Prostate gland (tissue), 2 donors: ENCODE measurements around the gene H6PD. TPM values are rescaled to one million over a fixed set of nuclear protein-coding genes. Genes with fewer than 3 reads are reported as not detected.

Source experiments
- DNase-seq: peaks from one replicate; pipeline ENCODE4 v3.0.0-alpha.2; 2019; ENCODE audit warnings: low spot score
- H3K27ac ChIP-seq, 2 donors: fragments of 200-600 bp; sonication (generic); 2 replicates each; pipeline ENCODE4 v1.5.1; 2017 to 2019
- H3K27me3 ChIP-seq: fragments of 200-600 bp; sonication (generic); replicated peaks from 2 replicates; pipeline ENCODE4 v1.5.1; 2019; ENCODE audit not compliant: insufficient read depth
- H3K36me3 ChIP-seq, 2 donors: fragments of 200-600 bp; sonication (generic); 1 replicate in 1 of 2; 2 replicates in 1 of 2; pipeline versions ENCODE4 v1.5.1 to v1.8.1; 2017 to 2019
- H3K4me1 ChIP-seq: fragments of 200-600 bp; sonication (generic); replicated peaks from 2 replicates; pipeline ENCODE4 v1.5.1; 2019
- H3K4me3 ChIP-seq, 2 donors: fragments of 200-600 bp; sonication (generic); 2 replicates each; pipeline ENCODE4 v1.5.1; 2017 to 2019
- H3K9me3 ChIP-seq: fragments of 200-600 bp; sonication (generic); 2 replicates; pipeline ENCODE4 v1.5.1; 2017
- POLR2A ChIP-seq: fragments of 450-650 bp; IDR thresholded peaks from one replicate; pipeline ENCODE4 v1.6.1; 2016; ENCODE audit warnings: antibody characterized with exemption, mild to moderate bottlenecking
- POLR2AphosphoS5 ChIP-seq: sonication (generic); formaldehyde crosslinking; IDR thresholded peaks from one replicate; pipeline ENCODE4 v1.6.1; 2017; ENCODE audit warnings: antibody characterized with exemption
- WGBS: methylation state at CpG from one replicate; pipeline ENCODE4 v1.1.5; 2018; 5-methylcytosine and 5-hydroxymethylcytosine counted together
- intact Hi-C: fragments of 100-400 bp; cut with DNase I; formaldehyde crosslinking; loops from one replicate; pipeline ENCODE4 v1.14.2; 2022
- total RNA-seq, 2 donors: library from RNA; depleted of rRNA; stranded (reverse); fragments of >200 nt; gene quantifications; one replicate each; pipeline ENCODE4 v1.1.0, GENCODE V29; 2016
- TF ChIP-seq, protein P1 (sequence below), 4 experiments: fragments of 200-600 bp in 2 of 4; fragments of 450-650 bp in 2 of 4; sonication (generic) in 2 of 4; IDR thresholded peaks; 1 replicate in 3 of 4; 2 replicates in 1 of 4; pipeline ENCODE4 v1.5.1; 2016 to 2019; ENCODE audit warnings: antibody characterized with exemption in 4 of 4, mild to moderate bottlenecking in 2 of 4, moderate library complexity in 2 of 4

Gene H6PD
- total RNA-seq, 2 donors from 2014 or later: 52.8 to 88.8 TPM

- H3K4me1 ChIP-seq: no peaks in the 10 kb centered on the region
- H3K27me3 ChIP-seq: no peaks in the 10 kb centered on the region
- H3K9me3 ChIP-seq: no peaks in the 10 kb centered on the region
- no peak overlapping the region for H3K27ac ChIP-seq
- 73% methylated on average over 5 of the region's 5 CpGs for WGBS
- H3K4me3 ChIP-seq: no peak overlapping the region
- TF ChIP-seq POLR2AphosphoS5 (no peak), POLR2A (no peak)
- TF ChIP-seq, protein P1, sequence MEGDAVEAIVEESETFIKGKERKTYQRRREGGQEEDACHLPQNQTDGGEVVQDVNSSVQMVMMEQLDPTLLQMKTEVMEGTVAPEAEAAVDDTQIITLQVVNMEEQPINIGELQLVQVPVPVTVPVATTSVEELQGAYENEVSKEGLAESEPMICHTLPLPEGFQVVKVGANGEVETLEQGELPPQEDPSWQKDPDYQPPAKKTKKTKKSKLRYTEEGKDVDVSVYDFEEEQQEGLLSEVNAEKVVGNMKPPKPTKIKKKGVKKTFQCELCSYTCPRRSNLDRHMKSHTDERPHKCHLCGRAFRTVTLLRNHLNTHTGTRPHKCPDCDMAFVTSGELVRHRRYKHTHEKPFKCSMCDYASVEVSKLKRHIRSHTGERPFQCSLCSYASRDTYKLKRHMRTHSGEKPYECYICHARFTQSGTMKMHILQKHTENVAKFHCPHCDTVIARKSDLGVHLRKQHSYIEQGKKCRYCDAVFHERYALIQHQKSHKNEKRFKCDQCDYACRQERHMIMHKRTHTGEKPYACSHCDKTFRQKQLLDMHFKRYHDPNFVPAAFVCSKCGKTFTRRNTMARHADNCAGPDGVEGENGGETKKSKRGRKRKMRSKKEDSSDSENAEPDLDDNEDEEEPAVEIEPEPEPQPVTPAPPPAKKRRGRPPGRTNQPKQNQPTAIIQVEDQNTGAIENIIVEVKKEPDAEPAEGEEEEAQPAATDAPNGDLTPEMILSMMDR (IDR thresholded peaks at IDR 0.05): no peak
- no peaks in the 10 kb centered on the region for H3K36me3 ChIP-seq
- intact Hi-C loops: no loop called here
- no peak for DNase-seq
These were observed 15.7 kb upstream of the H6PD start for GRCh38 chr1:9218917-9219316.

DNA sequence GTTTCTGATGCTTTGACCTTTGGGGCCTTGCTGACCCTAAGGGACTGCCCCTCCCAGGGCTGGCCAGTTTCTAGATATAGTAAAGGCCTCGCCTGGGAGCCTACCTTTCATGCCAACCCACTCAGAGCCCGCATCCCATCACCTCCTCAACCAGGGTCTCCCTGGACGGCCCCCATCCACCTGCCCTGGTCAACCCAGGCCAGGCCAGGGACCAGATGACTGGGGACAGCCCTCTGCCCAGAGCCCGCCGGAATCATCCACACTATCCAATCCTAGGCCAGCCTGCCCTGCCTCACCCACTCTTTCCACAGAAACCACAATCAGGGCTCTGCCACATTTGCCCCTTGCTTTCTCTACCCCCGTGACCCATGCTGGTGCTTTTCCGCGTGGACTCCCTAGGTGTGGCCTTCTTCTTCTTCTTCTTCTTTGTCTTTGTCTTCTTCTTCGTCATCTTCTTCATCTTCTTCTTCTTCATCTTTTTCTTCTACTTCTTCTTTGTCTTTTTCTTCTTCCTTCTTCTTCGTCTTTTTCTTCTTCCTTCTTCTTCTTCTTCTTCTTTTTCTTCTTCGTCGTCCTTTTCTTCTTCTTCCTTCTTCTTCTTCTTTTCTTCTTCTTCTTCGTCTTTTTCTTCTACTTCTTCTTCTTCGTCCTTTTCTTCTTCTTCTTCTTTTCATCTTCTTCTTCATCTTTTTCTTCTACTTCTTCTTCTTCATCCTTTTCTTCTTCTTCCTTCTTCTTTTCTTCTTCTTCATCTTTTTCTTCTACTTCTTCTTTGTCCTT, 11.5 kb upstream of the H6PD start:
- intact Hi-C loops: no loop called here

GRCh38 chr1:9224664-9225410, 9.7 kb upstream of the H6PD start:
- no peak for TF ChIP-seq POLR2AphosphoS5
- TF ChIP-seq, protein P1 (IDR thresholded peaks at IDR 0.05): no peak
- TF ChIP-seq POLR2A: no peak
- intact Hi-C loops: no loop called here
- Histone ChIP-seq H3K9me3 (no peaks in the 10 kb centered on the region), H3K4me1 (no peaks in the 10 kb centered on the region), H3K27me3 (no peaks in the 10 kb centered on the region), H3K4me3 (no peak overlapping the region), H3K27ac (no peak overlapping the region), H3K36me3 (no peaks in the 10 kb centered on the region)
- no peak for DNase-seq
- 83% methylated on average over 10 of the region's 10 CpGs for WGBS

More for the DNA sequence above, 11.5 kb upstream of the H6PD start:
- 93% methylated on average over 14 of the region's 14 CpGs for WGBS
- no peaks in the 10 kb centered on the region for H3K27me3 ChIP-seq
- H3K9me3 ChIP-seq: no peaks in the 10 kb centered on the region
- H3K4me1 ChIP-seq: no peaks in the 10 kb centered on the region
- TF ChIP-seq, protein P1 (IDR thresholded peaks at IDR 0.05): no peak
- no peak for TF ChIP-seq POLR2A
- no peak for TF ChIP-seq POLR2AphosphoS5
- no peak overlapping the region for H3K4me3 ChIP-seq
- no peaks in the 10 kb centered on the region for H3K36me3 ChIP-seq
- H3K27ac ChIP-seq: no peak overlapping the region
- DNase-seq: no peak

GRCh38 chr1:9225411-9225785, 9.2 kb upstream of the H6PD start:
- 40% methylated on average over 5 of the region's 5 CpGs for WGBS
- TF ChIP-seq POLR2A (no peak), POLR2AphosphoS5 (no peak)
- TF ChIP-seq, protein P1 (IDR thresholded peaks at IDR 0.05): no peak
- no peak overlapping the region for H3K27ac ChIP-seq
- no peaks in the 10 kb centered on the region for H3K9me3 ChIP-seq
- intact Hi-C loops: no loop called here
- H3K36me3 ChIP-seq: no peaks in the 10 kb centered on the region
- no peaks in the 10 kb centered on the region for H3K4me1 ChIP-seq
- DNase-seq: no peak
- H3K27me3 ChIP-seq: no peaks in the 10 kb centered on the region
- no peak overlapping the region for H3K4me3 ChIP-seq
